Calu3 (cell line): ENCODE data around the gene C1orf185. TPM values are rescaled to one million over a fixed set of nuclear protein-coding genes. Genes with fewer than 3 reads are reported as not detected.
"Not testable (repeated sequence)": the region's sequence is repeated elsewhere in the genome, so short reads cannot be mapped to it uniquely, and the experiment has no call there.

Source experiments
- BruUV-seq: library from RNA; stranded (reverse); fragments of 400-500 nt; replicated peaks from 2 replicates; lab custom pipeline; 2021; lab: Mats Ljungman, UMichigan
- CTCF ChIA-PET: fragments of 300-600 bp; sonication (Branson Sonifier 250); formaldehyde crosslinking; loops from one replicate; lab custom pipeline; 2022; ENCODE audit warnings: antibody characterized with exemption; lab: Charles Lee
- DNase-seq: peaks from one replicate; pipeline ENCODE4 v3.0.0; 2022
- H3K27ac Mint-ChIP-seq: one replicate; pipeline ENCODE4 v1.8.0; 2022; ENCODE audit warnings: mixed read lengths; ENCODE audit not compliant: unreplicated experiment
- H3K27me3 Mint-ChIP-seq: one replicate; pipeline ENCODE4 v1.8.0; 2022; ENCODE audit warnings: mixed read lengths; ENCODE audit not compliant: unreplicated experiment
- H3K36me3 Mint-ChIP-seq: one replicate; pipeline ENCODE4 v1.8.0; 2022; ENCODE audit warnings: mild to moderate bottlenecking, moderate library complexity, mixed read lengths; ENCODE audit not compliant: insufficient read depth, unreplicated experiment
- H3K4me1 Mint-ChIP-seq: one replicate; pipeline ENCODE4 v1.8.0; 2022; ENCODE audit warnings: mild to moderate bottlenecking, low read depth, mixed read lengths; ENCODE audit not compliant: unreplicated experiment
- H3K4me3 Mint-ChIP-seq: one replicate; pipeline ENCODE4 v1.8.0; 2022; ENCODE audit warnings: mild to moderate bottlenecking, low read depth, moderate library complexity, mixed read lengths; ENCODE audit not compliant: unreplicated experiment
- H3K9me3 Mint-ChIP-seq: one replicate; pipeline ENCODE4 v1.8.0; 2022; ENCODE audit warnings: low read depth, mixed read lengths; ENCODE audit not compliant: unreplicated experiment
- intact Hi-C: fragments of 100-400 bp; cut with micrococcal nuclease; formaldehyde crosslinking; loops from one replicate; pipeline ENCODE4 v1.10.0; 2022; ENCODE audit not compliant: unreplicated experiment
- total RNA-seq: library from RNA; stranded (reverse); gene quantifications from 2 replicates; pipeline ENCODE4 v1.2.3, GENCODE V29; 2022
- TF ChIP-seq, protein P1 (sequence below): fragments of 200-600 bp; IDR thresholded peaks from one replicate; pipeline ENCODE4 v1.8.0; 2022; ENCODE audit warnings: antibody characterized with exemption; ENCODE audit not compliant: unreplicated experiment

Gene C1orf185
- total RNA-seq, 1 experiment from 2014 or later = not detected

- intact Hi-C loops = no loop called here
- H3K4me3 Mint-ChIP-seq = no peak overlapping the region
- peaks cover 25% of the 10 kb centered on the region for H3K27me3 Mint-ChIP-seq
- no peaks in the 10 kb centered on the region for H3K36me3 Mint-ChIP-seq
- DNase-seq = no peak
- peaks cover 12% of the 10 kb centered on the region for H3K9me3 Mint-ChIP-seq
- H3K4me1 Mint-ChIP-seq = no peaks in the 10 kb centered on the region
- H3K27ac Mint-ChIP-seq = no peak overlapping the region
- BruUV-seq = no TSS peak
- CTCF ChIA-PET = no interaction called here
- TF ChIP-seq, protein P1, sequence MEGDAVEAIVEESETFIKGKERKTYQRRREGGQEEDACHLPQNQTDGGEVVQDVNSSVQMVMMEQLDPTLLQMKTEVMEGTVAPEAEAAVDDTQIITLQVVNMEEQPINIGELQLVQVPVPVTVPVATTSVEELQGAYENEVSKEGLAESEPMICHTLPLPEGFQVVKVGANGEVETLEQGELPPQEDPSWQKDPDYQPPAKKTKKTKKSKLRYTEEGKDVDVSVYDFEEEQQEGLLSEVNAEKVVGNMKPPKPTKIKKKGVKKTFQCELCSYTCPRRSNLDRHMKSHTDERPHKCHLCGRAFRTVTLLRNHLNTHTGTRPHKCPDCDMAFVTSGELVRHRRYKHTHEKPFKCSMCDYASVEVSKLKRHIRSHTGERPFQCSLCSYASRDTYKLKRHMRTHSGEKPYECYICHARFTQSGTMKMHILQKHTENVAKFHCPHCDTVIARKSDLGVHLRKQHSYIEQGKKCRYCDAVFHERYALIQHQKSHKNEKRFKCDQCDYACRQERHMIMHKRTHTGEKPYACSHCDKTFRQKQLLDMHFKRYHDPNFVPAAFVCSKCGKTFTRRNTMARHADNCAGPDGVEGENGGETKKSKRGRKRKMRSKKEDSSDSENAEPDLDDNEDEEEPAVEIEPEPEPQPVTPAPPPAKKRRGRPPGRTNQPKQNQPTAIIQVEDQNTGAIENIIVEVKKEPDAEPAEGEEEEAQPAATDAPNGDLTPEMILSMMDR = no peak
Observed at GRCh38 chr1:51133045-51133444, 31.0 kb downstream of the C1orf185 start.

DNA sequence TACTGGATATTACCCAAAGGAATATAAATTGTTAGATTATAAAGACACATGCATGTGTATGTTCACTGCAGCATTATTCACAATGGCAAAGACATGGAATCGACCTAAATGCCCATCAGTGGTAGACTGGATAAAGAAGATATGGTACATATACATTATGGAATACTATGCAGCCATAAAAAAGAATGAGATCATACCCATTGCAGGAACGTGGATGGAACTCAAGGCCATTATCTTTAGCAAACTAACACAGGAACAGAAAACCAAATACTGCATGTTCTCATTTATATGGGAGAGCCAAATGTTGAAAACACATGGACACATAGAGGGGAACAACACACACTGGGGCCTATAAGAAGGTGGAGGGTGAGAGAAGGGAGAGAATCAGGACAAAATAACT lies 35.7 kb downstream of the C1orf185 start:
- H3K4me3 Mint-ChIP-seq, H3K36me3 Mint-ChIP-seq, H3K4me1 Mint-ChIP-seq, intact Hi-C loops, H3K9me3 Mint-ChIP-seq, DNase-seq, H3K27me3 Mint-ChIP-seq, CTCF ChIA-PET, BruUV-seq, H3K27ac Mint-ChIP-seq: not testable (repeated sequence)

DNA sequence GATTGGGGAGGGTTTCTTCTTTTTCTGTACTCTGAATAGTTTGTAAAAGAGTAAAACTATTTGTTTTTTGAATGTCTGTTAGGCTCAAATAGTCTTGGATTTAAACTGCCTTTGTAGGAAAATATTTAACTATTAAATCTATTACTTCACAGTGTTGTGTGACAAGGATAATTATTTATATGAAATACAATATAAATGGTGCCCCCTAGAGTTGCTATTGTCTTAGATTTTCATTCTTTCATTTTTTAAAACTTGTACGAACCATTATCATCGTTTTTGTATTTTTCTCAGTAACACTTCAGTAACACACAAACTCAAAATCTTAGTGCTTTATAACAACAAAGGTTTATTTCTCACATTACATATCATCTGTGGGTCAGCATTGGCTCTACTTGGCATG lies 37.4 kb downstream of the C1orf185 start:
- no peak for DNase-seq
- Mint-ChIP-seq H3K27me3 (no peaks in the 10 kb centered on the region), H3K4me3 (no peak overlapping the region), H3K36me3 (no peaks in the 10 kb centered on the region), H3K27ac (no peak overlapping the region), H3K4me1 (no peaks in the 10 kb centered on the region), H3K9me3 (peaks cover 2% of the 10 kb centered on the region)
- TF ChIP-seq, protein P1 = peak; percentile 13
- BruUV-seq = no TSS peak
- CTCF ChIA-PET = interaction anchor here (1.4 kb wide), 1 partner anchor 266 kb away, joined by 3 read pairs; no protein-coding TSS in a partner anchor
- intact Hi-C loops = no loop called here

DNA sequence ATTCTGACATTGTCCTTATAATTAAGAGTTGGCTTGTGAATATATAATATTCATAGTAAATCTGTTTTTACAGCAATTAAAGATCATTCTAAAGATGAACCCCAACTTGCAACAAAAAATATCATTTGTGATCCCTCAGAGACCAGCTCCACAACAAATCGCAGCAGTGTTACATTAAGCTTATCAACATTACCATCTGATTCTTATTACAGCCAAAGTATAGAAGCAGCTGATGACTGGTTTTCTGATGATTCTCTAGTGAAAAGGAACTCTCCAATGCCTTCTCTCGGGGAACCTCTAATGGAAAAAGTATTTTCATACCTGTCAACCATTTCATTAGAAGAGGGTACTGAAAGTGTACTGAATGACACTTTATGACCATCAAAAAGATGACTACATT lies 45.4 kb downstream of the C1orf185 start:
- Mint-ChIP-seq H3K9me3 (no peaks in the 10 kb centered on the region), H3K4me1 (no peaks in the 10 kb centered on the region), H3K4me3 (no peak overlapping the region), H3K36me3 (no peaks in the 10 kb centered on the region), H3K27ac (no peak overlapping the region), H3K27me3 (no peaks in the 10 kb centered on the region)
- TF ChIP-seq, protein P1 = no peak
- DNase-seq = no peak
- intact Hi-C loops = no loop called here
- BruUV-seq = no TSS peak
- CTCF ChIA-PET = interaction anchor here (0.6 kb wide), 1 partner anchor 160 kb away, joined by 3 read pairs; no protein-coding TSS in a partner anchor

- Mint-ChIP-seq H3K4me1 (no peaks in the 10 kb centered on the region), H3K27ac (no peak overlapping the region), H3K36me3 (no peaks in the 10 kb centered on the region), H3K27me3 (no peaks in the 10 kb centered on the region), H3K4me3 (no peak overlapping the region), H3K9me3 (peaks cover 2% of the 10 kb centered on the region)
- DNase-seq = no peak
- TF ChIP-seq, protein P1 = no peak
- CTCF ChIA-PET = no interaction called here
- intact Hi-C loops = no loop called here
- no TSS peak for BruUV-seq
Observed at GRCh38 chr1:51154776-51155175, 52.7 kb downstream of the C1orf185 start.
